Calu3 (cell line): ENCODE measurements around the gene SLC30A7. TPM values are rescaled to one million over a fixed set of nuclear protein-coding genes. Genes with fewer than 3 reads are reported as not detected.
"Not testable (repeated sequence)": the region's sequence is repeated elsewhere in the genome, so short reads cannot be mapped to it uniquely, and the experiment has no call there.

Source experiments
- BruUV-seq: library from RNA; stranded (reverse); fragments of 400-500 nt; replicated peaks from 2 replicates; lab custom pipeline; 2021; lab: Mats Ljungman, UMichigan
- CTCF ChIA-PET: fragments of 300-600 bp; sonication (Branson Sonifier 250); formaldehyde crosslinking; loops from one replicate; lab custom pipeline; 2022; ENCODE audit warnings: antibody characterized with exemption; lab: Charles Lee
- DNase-seq: peaks from one replicate; pipeline ENCODE4 v3.0.0; 2022
- H3K27ac Mint-ChIP-seq: one replicate; pipeline ENCODE4 v1.8.0; 2022; ENCODE audit warnings: mixed read lengths; ENCODE audit not compliant: unreplicated experiment
- H3K27me3 Mint-ChIP-seq: one replicate; pipeline ENCODE4 v1.8.0; 2022; ENCODE audit warnings: mixed read lengths; ENCODE audit not compliant: unreplicated experiment
- H3K36me3 Mint-ChIP-seq: one replicate; pipeline ENCODE4 v1.8.0; 2022; ENCODE audit warnings: mild to moderate bottlenecking, moderate library complexity, mixed read lengths; ENCODE audit not compliant: insufficient read depth, unreplicated experiment
- H3K4me1 Mint-ChIP-seq: one replicate; pipeline ENCODE4 v1.8.0; 2022; ENCODE audit warnings: mild to moderate bottlenecking, low read depth, mixed read lengths; ENCODE audit not compliant: unreplicated experiment
- H3K4me3 Mint-ChIP-seq: one replicate; pipeline ENCODE4 v1.8.0; 2022; ENCODE audit warnings: mild to moderate bottlenecking, low read depth, moderate library complexity, mixed read lengths; ENCODE audit not compliant: unreplicated experiment
- H3K9me3 Mint-ChIP-seq: one replicate; pipeline ENCODE4 v1.8.0; 2022; ENCODE audit warnings: low read depth, mixed read lengths; ENCODE audit not compliant: unreplicated experiment
- CTCF ChIP-seq: fragments of 200-600 bp; IDR thresholded peaks from one replicate; pipeline ENCODE4 v1.8.0; 2022; ENCODE audit warnings: antibody characterized with exemption; ENCODE audit not compliant: unreplicated experiment
- intact Hi-C: fragments of 100-400 bp; cut with micrococcal nuclease; formaldehyde crosslinking; loops from one replicate; pipeline ENCODE4 v1.10.0; 2022; ENCODE audit not compliant: unreplicated experiment
- total RNA-seq: library from RNA; stranded (reverse); gene quantifications from 2 replicates; pipeline ENCODE4 v1.2.3, GENCODE V29; 2022

Gene SLC30A7
- total RNA-seq, 1 experiment from 2014 or later, result 38.2 TPM

GRCh38 chr1:100928128-100928527 is 32.2 kb downstream of the SLC30A7 start:
- peaks cover 9% of the 10 kb centered on the region for H3K36me3 Mint-ChIP-seq
- intact Hi-C loops, result loop anchor here (10.0 kb wide), 1 partner anchor 97 kb away; the partner anchor contains the start of gene DPH5
- no peak overlapping the region for H3K27ac Mint-ChIP-seq
- no peak overlapping the region for H3K4me3 Mint-ChIP-seq
- H3K9me3 Mint-ChIP-seq, result no peaks in the 10 kb centered on the region
- CTCF ChIA-PET, result no interaction called here
- no peaks in the 10 kb centered on the region for H3K27me3 Mint-ChIP-seq
- no peaks in the 10 kb centered on the region for H3K4me1 Mint-ChIP-seq
- no peak for DNase-seq
- no TSS peak for BruUV-seq
- TF ChIP-seq CTCF, result no peak

- no peaks in the 10 kb centered on the region for H3K9me3 Mint-ChIP-seq
- CTCF ChIA-PET, result no interaction called here
- H3K4me3 Mint-ChIP-seq, result no peak overlapping the region
- DNase-seq, result no peak
- BruUV-seq, result no TSS peak
- H3K4me1 Mint-ChIP-seq, result no peaks in the 10 kb centered on the region
- no peaks in the 10 kb centered on the region for H3K27me3 Mint-ChIP-seq
- TF ChIP-seq CTCF, result no peak
- H3K36me3 Mint-ChIP-seq, result peaks cover 2% of the 10 kb centered on the region
- no peak overlapping the region for H3K27ac Mint-ChIP-seq
- intact Hi-C loops, result no loop called here
Observed at GRCh38 chr1:100930494-100930893, 34.6 kb downstream of the SLC30A7 start.

GRCh38 chr1:100931716-100932115 is 35.8 kb downstream of the SLC30A7 start:
- H3K4me1 Mint-ChIP-seq, result no peaks in the 10 kb centered on the region
- TF ChIP-seq CTCF, result no peak
- no peaks in the 10 kb centered on the region for H3K9me3 Mint-ChIP-seq
- H3K4me3 Mint-ChIP-seq, result no peak overlapping the region
- no peaks in the 10 kb centered on the region for H3K27me3 Mint-ChIP-seq
- H3K36me3 Mint-ChIP-seq, result no peaks in the 10 kb centered on the region
- BruUV-seq, result no TSS peak
- CTCF ChIA-PET, result no interaction called here
- intact Hi-C loops, result no loop called here
- no peak for DNase-seq
- no peak overlapping the region for H3K27ac Mint-ChIP-seq

- BruUV-seq, H3K36me3 Mint-ChIP-seq, H3K27ac Mint-ChIP-seq, DNase-seq, H3K4me1 Mint-ChIP-seq, H3K27me3 Mint-ChIP-seq, H3K9me3 Mint-ChIP-seq, intact Hi-C loops, H3K4me3 Mint-ChIP-seq, CTCF ChIA-PET: not testable (repeated sequence)
Observed at GRCh38 chr1:100933555-100933954, 37.7 kb downstream of the SLC30A7 start.

- Mint-ChIP-seq H3K27me3 (no peaks in the 10 kb centered on the region), H3K4me1 (no peaks in the 10 kb centered on the region), H3K4me3 (no peak overlapping the region), H3K27ac (no peak overlapping the region), H3K9me3 (no peaks in the 10 kb centered on the region), H3K36me3 (peaks cover 5% of the 10 kb centered on the region)
- BruUV-seq, result no TSS peak
- CTCF ChIA-PET, result no interaction called here
- intact Hi-C loops, result no loop called here
- DNase-seq, result no peak
- no peak for TF ChIP-seq CTCF
Observed at GRCh38 chr1:100936194-100936967, 40.5 kb downstream of the SLC30A7 start.
